Stimulated activated CD8-positive, alpha-beta memory T cell treated with anti-CD3 and anti-CD28 coated beads, Interleukin-15, amount 100 ng/mL, for 24 hours (primary cell): Measurements from ENCODE around the gene PARP4.
"Not testable (repeated sequence)": the region's sequence is repeated elsewhere in the genome, so short reads cannot be mapped to it uniquely, and the experiment has no call there.

Experiments
- DNase-seq: peaks from one replicate; pipeline ENCODE4 v3.0.0-alpha.2; 2020; ENCODE audit warnings: low read depth

The PARP4 gene

GRCh38 chr13:24444851-24445250 lies 67.7 kb downstream of the PARP4 start:
- not testable (repeated sequence) for DNase-seq

GRCh38 chr13:24443366-24443765 lies 69.2 kb downstream of the PARP4 start:
- no peak for DNase-seq

GRCh38 chr13:24426045-24426444 lies 86.5 kb downstream of the PARP4 start:
- not testable (repeated sequence) for DNase-seq

GRCh38 chr13:24419668-24420067 lies 92.9 kb downstream of the PARP4 start:
- not testable (repeated sequence) for DNase-seq

GRCh38 chr13:24407844-24408243 lies 104.7 kb downstream of the PARP4 start:
- DNase-seq: no peak

- no peak for DNase-seq
Observed at GRCh38 chr13:24406524-24406923, 106.1 kb downstream of the PARP4 start.

- no peak for DNase-seq
Observed at GRCh38 chr13:24396821-24397220, 115.8 kb downstream of the PARP4 start.

GRCh38 chr13:24392972-24393371 lies 119.6 kb downstream of the PARP4 start:
- DNase-seq: no peak

GRCh38 chr13:24391771-24392683 lies 120.6 kb downstream of the PARP4 start:
- DNase-seq: not testable (repeated sequence)

GRCh38 chr13:24390795-24391194 lies 121.8 kb downstream of the PARP4 start:
- DNase-seq: not testable (repeated sequence)

GRCh38 chr13:24389506-24389905 lies 123.1 kb downstream of the PARP4 start:
- DNase-seq: no peak

- not testable (repeated sequence) for DNase-seq
Observed at GRCh38 chr13:24388743-24389142, 123.8 kb downstream of the PARP4 start.

GRCh38 chr13:24386816-24387708 lies 125.5 kb downstream of the PARP4 start:
- DNase-seq: no peak

- DNase-seq: no peak
Observed at GRCh38 chr13:24385902-24386301, 126.7 kb downstream of the PARP4 start.

GRCh38 chr13:24384946-24385345 lies 127.6 kb downstream of the PARP4 start:
- DNase-seq: not testable (repeated sequence)

GRCh38 chr13:24384091-24384490 lies 128.5 kb downstream of the PARP4 start:
- DNase-seq: not testable (repeated sequence)

- no peak for DNase-seq
Observed at GRCh38 chr13:24381541-24382265, 130.9 kb downstream of the PARP4 start.

- DNase-seq: not testable (repeated sequence)
Observed at GRCh38 chr13:24380881-24381280, 131.7 kb downstream of the PARP4 start.

GRCh38 chr13:24380227-24380626 lies 132.4 kb downstream of the PARP4 start:
- not testable (repeated sequence) for DNase-seq

GRCh38 chr13:24371273-24371672 lies 141.3 kb downstream of the PARP4 start:
- DNase-seq: not testable (repeated sequence)
